NK-92 (cell line): ENCODE data around the gene CFAP90.

Experiments
- DNase-seq: peaks from one replicate; lab custom pipeline; 2025; ENCODE audit not compliant: unreplicated experiment; lab: John Stamatoyannopoulos, UW

CFAP90 gene, protein sequence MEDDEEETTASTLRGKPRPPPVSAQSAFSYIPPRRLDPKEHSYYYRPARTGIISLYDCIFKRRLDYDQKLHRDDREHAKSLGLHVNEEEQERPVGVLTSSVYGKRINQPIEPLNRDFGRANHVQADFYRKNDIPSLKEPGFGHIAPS

DNA sequence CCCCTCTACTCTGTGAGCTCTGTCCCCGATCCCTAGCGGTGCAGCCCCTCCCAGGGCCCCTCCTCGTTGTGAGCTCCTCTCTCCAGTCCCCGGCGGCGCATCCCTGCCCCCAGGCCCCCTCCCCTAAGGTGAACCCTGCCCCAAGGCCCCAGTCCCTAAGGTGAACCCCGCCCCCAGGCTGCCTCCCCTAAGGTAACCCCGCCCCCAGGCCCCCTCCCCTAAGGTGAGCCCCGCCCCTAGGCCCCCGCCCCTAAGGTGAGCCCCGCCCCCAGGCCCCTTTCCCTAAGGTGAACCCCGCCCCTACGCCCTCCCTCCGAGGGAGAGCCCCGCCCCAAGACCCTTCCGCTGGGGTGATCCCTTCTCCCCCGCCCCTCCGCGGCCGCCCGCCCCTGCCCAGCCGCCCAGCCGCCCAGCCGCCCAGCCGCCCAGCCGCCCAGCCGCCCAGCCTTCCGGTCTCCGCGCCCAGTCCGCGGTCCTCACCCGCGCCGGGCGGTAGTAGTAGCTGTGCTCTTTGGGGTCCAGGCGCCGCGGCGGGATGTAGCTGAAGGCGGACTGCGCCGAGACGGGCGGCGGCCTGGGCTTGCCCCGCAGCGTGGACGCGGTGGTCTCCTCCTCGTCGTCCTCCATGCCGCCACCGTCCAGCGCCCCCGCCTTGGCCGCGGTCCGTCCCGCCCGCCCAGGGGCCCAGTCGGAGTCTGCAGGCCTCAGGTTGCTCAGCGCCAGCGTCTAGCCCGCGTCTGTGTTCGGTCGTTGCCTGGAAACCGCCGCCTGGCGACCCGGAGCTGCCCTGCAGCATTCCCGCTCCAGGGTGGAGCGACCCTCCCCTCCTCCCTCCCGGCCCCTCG, at the start of gene CFAP90:
TSS of gene CFAP90 (minus strand) at position 739 of the 845 bp plus-strand sequence. CDS start at position 627, 112 bp downstream.
- DNase-seq: no peak

DNA sequence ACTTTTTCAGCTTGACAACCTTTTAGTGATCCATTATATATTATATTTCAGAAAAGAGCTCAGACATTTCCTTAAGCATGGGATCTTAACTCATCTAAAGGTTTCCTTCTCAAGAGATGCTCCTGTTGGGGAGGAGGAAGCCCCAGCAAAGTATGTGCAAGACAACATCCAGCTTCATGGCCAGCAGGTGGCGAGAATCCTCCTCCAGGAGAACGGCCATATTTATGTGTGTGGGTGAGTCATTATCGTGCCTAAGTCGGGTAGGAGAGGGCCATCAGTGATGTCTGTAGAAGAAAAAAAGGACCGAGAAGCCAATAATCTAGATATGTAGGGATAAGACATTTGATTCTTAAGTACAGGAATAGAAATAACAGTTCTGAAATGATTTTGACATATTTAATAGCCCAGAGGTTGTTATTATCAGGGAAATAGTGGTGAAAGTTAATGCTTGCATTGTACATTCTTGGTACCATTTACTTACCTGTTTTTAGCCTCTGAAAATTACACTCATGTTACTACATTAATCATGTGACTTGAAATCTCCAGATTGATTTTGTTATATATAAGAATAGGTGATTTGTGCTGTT, 46.2 kb upstream of the CFAP90 start:
- DNase-seq: no peak

DNA sequence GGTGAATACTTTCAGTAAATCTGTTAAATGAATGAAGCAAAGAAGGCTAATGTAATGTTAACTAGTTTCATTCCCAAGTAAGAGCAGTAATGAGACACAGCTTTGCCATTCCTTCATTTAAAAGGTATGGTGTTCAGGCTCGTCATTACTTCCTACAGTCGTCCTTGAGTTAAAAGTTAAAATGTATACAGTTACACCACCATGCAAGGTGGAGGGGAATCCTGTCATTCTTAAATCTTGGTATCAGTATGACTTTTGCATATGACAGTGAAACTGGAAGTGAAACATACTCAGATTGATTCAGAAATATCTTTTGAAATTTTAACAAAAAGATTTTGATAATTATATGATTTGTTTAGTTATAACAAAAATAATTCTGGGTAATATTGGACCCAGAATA, 43.9 kb upstream of the CFAP90 start:
- no peak for DNase-seq

DNA sequence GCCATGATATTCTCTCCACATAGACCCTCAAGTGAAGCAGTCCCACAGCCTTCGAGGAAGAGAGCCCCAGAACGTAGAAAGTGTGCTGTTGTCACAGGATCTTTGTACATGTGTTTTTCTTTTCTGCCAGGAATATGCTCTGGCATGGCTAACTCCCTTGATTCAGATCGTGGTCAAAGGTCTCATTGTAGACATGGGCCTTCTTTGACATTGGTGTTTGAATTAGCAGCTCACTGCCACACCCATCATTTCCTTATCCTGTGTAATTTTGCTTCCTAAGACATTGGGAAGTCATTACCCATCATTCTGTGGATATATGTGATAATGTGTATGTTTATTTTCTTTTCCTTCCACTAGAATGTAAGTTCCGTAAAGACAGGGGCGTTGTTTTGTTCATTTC, 43.5 kb upstream of the CFAP90 start:
- DNase-seq: no peak

DNA sequence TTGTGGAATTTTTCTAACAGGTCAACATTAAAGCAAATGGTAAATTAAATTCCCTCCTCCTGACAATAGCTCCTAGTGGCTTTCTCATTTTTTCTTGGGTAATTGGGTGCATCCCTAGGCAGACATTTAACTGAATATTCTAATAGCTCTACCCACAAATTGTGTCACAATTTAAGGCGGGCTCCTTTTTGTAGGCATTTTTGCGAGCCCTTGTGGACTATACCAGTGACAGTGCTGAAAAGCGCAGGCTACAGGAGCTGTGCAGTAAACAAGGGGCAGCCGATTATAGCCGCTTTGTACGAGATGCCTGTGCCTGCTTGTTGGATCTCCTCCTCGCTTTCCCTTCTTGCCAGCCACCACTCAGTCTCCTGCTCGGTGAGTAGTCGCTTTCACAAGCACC, 38.0 kb upstream of the CFAP90 start:
- no peak for DNase-seq

DNA sequence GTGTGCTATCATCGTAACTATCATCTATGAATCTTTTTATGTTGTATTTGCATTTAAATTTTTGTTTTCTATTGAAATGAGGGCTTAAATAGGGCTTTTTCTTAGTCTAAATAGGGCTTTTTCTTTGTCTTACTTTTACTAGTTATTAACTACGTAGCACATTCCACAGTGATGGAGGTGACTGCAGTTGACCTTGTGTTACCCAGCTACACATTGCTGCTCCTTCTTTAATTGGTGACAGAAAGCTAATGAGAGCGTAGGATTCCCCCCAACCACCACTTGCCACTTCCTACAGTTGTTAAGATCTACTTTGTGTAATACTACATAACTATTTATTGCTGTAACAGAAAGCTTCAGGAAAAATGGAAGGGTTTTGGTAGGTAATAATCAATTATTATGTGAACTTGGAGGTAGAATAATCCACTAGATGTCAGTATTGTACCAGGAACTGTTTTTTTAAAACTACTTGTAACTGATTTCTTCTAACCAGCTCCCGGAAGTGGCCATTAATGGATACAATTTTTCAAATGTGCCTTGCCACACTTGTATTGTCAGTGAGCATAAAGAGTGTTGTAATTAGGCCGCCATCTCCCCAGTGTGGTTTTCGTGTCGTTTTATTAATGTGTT, 36.0 kb upstream of the CFAP90 start:
- no peak for DNase-seq

DNA sequence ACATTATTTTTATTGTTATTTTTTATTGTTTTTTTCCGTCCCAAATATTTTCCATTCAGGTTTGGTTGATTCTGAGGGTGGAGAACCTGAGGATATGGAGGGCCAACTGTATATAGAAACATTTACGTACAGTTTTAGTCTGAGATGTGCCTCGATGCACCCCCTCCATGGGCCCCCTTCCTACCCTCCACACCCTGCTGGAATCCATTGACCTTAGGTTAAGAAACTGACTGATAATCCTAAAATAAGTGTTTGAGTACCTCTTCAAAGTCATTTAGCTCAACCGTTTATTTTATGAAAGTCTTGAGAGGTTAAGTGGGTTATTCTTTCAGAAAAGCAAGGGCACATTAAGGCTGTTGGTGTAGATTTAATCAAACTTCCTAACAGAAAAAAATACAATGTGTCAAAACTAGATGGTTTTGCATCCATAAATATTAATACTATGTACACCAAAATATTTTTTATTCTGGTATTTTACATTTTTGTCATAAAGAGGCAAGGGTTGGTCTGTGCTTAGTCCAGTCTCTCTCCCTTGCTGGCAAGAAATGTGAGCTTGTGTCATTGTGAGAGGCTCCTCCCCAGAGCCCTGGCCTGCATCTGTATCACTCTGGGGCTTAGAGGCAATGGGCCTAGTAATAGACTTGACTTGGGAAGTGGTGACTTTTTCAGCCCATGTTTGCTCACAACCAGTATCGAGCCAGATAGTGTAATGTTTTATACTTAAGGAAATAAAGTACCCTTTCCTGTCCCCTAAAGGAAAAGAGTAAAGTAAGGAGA, 33.7 kb upstream of the CFAP90 start:
- DNase-seq: no peak

DNA sequence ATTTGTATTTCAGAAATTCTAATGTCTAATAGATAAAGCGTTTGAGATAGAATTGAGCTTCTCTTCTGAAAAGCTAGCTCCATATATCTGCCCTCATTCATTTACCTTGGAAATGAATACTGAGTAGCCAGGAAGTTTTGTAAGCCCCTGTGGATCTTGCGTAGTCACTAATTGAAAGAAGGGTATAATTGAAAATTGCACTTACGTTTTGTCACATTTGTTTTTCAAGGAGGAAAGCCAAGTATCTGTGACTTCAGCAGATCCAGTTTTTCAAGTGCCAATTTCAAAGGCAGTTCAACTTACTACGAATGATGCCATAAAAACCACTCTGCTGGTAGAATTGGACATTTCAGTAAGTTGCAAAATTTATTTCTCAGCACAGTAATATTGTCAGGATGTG, 32.0 kb upstream of the CFAP90 start:
- DNase-seq: no peak

DNA sequence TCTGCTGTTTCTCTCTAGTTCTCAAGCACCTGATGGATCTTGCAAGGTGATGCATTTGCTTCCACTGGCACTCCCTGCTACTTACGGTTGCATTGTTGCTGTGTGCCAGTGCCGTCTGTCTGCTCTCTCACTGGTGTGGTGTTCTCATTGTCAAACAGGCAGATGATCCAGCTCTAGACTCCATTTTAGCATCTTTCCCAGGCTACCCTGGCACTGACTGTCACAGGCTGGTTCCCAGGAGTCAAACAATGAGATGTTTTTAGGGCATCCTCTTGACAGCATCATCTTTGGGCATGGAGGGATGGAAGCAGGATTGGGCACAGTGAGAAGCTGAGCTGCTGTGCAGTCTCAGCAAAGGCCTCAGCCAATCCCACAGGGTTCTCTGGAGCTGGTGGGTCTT, 30.9 kb upstream of the CFAP90 start:
- DNase-seq: no peak

DNA sequence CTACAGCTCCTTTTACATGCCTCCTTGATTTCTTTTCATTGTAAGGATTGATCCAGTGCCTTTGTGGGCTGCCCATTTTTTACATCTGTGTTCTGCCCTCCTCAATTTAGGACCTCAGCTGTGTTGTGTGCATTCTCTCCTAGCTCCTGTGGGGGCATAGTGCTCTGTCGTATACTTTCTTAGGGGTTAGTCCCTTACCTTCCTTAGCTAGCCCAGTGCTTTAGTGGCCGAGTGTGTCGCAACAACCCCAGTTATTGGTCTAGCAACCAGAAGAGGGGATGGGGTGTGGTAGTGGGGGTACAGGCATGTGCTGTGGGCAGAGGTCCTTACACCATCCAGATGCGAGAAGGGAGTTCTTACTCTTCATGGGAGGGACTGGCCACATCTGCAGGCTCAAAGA, 30.2 kb upstream of the CFAP90 start:
- no peak for DNase-seq

DNA sequence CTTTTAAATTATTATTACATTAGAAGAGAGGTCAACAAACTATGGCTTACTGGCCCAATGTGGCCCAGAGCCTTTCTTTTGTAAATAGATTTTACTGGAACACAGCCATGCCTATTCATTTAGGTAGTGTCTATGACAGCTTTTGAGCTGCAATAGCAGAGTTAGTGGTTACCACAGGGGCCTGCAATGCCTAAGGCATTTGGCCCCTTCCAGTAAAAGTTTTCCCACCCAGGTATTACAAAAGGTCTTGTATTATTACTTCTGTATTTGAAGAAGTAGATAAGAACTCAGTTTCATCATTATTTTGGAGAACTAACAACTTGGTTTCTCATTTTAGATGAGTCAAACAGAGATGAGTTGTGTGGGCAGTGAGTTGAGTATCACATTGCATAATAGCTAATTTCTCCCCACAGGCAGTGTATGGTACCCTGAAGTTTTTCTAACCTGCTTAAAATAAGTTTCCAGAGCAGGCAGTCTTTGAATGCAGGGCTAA, 27.5 kb upstream of the CFAP90 start:
- no peak for DNase-seq

DNA sequence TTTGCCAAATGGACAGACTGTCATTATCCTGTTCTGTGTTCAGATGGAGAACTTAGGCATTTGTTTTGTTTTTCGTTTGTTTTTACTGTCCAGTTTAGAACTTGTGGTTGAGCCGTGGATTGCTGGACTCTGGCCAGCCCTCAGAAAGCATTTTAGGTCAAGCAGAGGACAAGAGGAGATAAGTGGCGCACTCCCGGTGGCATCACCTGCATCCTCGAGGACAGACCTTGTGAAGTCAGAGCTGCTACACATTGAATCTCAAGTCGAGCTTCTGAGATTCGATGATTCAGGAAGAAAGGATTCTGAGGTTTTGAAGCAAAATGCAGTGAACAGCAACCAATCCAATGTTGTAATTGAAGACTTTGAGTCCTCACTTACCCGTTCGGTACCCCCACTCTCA, 26.9 kb upstream of the CFAP90 start:
- DNase-seq: no peak

DNA sequence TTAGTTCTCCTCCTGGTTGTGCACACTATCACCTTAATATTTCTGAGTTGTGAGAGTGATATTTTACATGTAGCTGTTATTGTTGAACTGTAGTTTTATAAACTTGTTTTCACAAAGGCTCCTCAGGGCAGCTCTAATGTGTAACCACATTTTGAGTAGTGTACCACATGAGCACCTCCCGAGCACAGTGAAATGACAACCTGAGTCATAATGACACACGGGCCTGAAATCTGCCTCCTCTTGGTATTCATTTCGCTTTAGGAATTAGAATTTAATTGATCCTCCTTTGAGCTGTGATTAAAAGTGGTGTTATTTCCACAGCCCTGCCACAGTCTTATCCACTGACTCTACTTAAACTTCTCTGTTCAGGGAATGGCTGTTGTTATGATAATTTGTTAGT, 25.9 kb upstream of the CFAP90 start:
- DNase-seq: no peak

DNA sequence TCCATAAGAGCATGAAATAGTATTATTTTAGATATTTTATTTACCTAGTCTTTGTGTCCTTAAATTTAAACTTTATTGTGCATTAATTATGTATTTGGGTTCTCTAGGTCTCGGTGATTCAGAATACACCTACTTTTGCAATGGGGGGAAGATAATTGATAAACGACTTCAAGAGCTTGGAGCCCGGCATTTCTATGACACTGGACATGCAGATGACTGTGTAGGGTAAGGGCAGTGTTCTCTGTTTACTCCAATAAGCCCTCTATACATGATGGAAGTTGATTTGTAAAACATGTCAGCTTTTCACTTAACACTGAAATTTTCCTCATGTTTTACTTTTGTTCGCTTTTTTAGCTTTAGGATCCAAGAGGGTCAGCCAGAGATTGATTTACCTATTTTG, 24.2 kb upstream of the CFAP90 start:
- no peak for DNase-seq

DNA sequence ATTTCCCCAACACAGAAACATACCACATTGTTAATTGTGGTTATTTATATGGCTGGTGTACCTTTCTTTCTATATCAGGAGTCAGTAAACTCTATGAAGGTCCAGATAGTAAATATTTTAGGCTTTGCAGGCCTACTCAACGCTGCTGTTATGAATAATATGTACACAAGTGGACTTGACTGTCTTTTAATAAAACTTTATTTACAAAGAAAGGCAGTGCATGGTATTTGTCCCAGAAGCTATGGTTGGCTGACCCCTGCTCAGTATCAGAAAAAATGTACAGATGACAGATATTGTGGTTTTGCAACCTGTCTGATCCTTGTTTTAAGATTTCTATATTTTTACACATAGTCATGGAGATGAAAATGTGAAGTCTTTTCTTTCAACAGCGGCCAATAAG, 23.7 kb upstream of the CFAP90 start:
- no peak for DNase-seq

DNA sequence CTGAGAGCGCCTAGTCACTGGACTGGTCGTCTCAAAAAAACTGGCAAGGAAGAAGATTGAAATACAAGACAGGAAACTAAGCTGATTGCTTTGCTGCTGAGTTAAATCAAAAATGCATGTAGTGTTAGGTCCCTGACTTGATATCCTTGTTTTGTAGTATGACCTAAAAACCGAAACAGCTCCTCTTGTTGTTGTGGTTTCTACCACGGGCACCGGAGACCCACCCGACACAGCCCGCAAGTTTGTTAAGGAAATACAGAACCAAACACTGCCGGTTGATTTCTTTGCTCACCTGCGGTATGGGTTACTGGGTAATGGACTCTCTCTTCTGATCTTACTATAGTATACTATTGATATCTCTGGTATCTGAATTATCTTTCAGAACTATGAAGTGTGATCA, 22.3 kb upstream of the CFAP90 start:
- DNase-seq: no peak

DNA sequence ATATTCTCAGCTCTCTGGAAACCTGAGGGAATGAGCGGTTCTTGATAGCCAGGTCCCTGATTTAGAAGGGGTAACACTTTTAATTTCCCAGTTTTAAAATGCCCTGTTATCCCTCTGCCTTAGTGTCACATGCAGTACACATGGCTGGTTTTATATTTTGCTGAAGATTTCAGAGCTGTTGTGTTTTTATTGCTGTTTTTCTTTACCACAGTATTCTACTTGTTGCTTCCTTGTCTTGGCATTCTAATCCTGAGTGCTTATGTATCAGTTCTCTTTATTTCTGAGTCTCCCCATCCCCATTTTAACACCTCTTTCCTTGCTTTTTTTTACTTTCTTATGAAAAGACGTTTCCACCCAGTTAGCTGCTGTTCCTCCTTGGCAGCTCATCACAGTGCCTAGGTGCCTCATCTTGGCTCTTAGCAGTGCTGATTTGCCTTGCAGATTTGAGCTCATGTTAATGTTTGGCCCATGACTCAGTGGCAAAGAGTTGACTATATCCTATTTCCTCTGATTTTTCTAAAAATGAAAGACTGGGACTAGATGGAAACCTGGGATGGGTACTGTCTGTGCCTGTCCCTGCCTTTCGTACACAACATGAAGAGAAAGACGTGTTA, 21.7 kb upstream of the CFAP90 start:
- no peak for DNase-seq

DNA sequence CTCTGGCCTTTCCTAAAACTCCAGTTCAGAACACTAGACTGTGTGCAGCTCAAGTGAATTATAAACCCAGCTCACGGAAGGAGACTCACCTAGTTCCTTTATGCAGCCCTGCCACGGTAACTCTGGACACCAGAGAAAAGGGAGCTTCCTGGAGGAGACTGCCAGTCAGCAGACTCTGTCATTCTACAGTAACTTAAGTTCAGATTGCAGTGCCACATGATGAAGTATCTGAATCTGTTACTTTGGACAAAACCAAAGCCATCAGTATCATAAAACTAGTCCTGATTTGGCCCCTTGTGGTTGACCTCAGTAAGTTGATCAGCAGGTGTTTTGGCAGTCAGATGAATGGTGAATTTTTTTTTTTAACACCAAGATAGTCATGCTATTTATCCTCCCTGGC, 20.7 kb upstream of the CFAP90 start:
- no peak for DNase-seq

DNA sequence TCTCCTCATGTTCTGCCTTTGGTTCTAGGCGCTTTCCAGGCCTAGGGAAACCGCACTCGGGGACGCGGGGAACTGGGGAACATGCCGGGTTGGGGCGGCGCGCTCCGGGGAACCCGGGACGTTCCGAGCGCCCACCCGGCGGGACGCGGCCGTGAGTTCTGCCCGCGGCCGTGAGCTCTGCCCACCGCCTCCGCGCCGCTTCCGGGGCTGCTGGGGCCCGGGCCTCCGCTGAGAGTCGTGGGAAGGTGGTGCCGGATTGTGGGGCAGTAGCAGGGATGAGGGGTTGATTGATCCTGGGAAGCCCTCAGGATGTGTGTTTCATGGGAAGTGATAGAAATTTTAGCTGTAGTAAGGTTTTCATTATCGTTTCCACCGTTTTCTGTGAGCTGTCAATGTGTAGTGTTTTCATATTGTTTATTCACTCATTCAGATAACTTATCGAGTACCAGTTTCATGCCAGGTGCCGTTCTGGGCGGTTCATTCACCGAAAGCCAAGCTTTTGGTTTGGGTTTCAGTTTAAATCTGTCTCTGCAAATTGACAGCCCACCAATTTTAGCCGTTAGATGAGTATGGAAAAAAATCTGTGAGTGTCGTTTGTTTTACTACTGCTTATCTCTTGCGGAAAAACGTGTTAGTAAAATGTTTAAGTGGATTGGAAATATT, 18.7 kb upstream of the CFAP90 start:
- DNase-seq: no peak
